Esophagus muscularis mucosa (tissue), 4 donors: ENCODE data around the gene TLK2. TPM values are rescaled to one million over a fixed set of nuclear protein-coding genes. Genes with fewer than 3 reads are reported as not detected.

Experiments
- DNase-seq: peaks from one replicate; pipeline ENCODE4 v3.0.0-alpha.2; 2017; ENCODE audit errors: extremely low spot score
- H3K27ac ChIP-seq, 4 donors: fragments of 200-600 bp; sonication (generic); replicated peaks in 1 of 4; 1 replicate in 3 of 4; 2 replicates in 1 of 4; pipeline ENCODE4 v1.5.1; 2016 to 2019; ENCODE audit warnings: mild to moderate bottlenecking in 1 of 4
- H3K27me3 ChIP-seq, 4 donors: fragments of 200-600 bp; sonication (generic); one replicate each; pipeline versions ENCODE4 v1.5.1 to v1.6.0; 2016 to 2019
- H3K36me3 ChIP-seq, 4 donors: fragments of 200-600 bp; sonication (generic); one replicate each; pipeline ENCODE4 v1.5.1; 2016 to 2019
- H3K4me1 ChIP-seq, 4 donors: fragments of 200-600 bp; sonication (generic); one replicate each; pipeline ENCODE4 v1.5.1; 2016 to 2019
- H3K4me3 ChIP-seq, 4 donors: fragments of 200-600 bp; sonication (generic); 1 replicate in 2 of 4; 2 replicates in 2 of 4; pipeline ENCODE4 v1.5.1; 2016 to 2019; ENCODE audit warnings: mild to moderate bottlenecking in 4 of 4, moderate library complexity in 1 of 4
- H3K9me3 ChIP-seq, 4 donors: fragments of 200-600 bp; sonication (generic); 1 replicate in 3 of 4; 2 replicates in 1 of 4; pipeline ENCODE4 v1.5.1; 2016 to 2019
- EP300 ChIP-seq: sonication (generic); formaldehyde crosslinking; IDR thresholded peaks from one replicate; pipeline ENCODE4 v1.6.1; 2017; ENCODE audit warnings: antibody characterized with exemption
- POLR2A ChIP-seq: fragments of 450-650 bp; IDR thresholded peaks from one replicate; pipeline ENCODE4 v1.6.1; 2017; ENCODE audit warnings: antibody characterized with exemption, moderate library complexity, mild to moderate bottlenecking, low read depth
- POLR2AphosphoS5 ChIP-seq, 2 donors: sonication (generic); formaldehyde crosslinking; IDR thresholded peaks; one replicate each; pipeline ENCODE4 v1.6.1; 2017; ENCODE audit warnings: antibody characterized with exemption in 2 of 2
- WGBS: methylation state at CpG from one replicate; pipeline ENCODE4 v1.1.5; 2018; 5-methylcytosine and 5-hydroxymethylcytosine counted together
- intact Hi-C: fragments of 100-400 bp; cut with DNase I; formaldehyde crosslinking; loops from one replicate; pipeline ENCODE4 v1.15.1; 2023
- total RNA-seq, 4 donors: library from RNA; depleted of rRNA; stranded (reverse); fragments of >200 nt; gene quantifications; one replicate each; pipeline versions ENCODE4 v1.1.0 to v1.2.1, GENCODE V29; 2016
- TF ChIP-seq, protein P1 (sequence below), 3 experiments: fragments of 200-600 bp in 2 of 3; fragments of 450-650 bp in 1 of 3; sonication (generic) in 2 of 3; IDR thresholded peaks; one replicate each; pipeline ENCODE4 v1.5.1; 2017 to 2019; ENCODE audit warnings: antibody characterized with exemption in 3 of 3, mild to moderate bottlenecking in 2 of 3, moderate library complexity in 1 of 3

Gene TLK2
- total RNA-seq, 4 donors from 2014 or later = 35.3 to 43.2 (median 38.3) TPM

DNA sequence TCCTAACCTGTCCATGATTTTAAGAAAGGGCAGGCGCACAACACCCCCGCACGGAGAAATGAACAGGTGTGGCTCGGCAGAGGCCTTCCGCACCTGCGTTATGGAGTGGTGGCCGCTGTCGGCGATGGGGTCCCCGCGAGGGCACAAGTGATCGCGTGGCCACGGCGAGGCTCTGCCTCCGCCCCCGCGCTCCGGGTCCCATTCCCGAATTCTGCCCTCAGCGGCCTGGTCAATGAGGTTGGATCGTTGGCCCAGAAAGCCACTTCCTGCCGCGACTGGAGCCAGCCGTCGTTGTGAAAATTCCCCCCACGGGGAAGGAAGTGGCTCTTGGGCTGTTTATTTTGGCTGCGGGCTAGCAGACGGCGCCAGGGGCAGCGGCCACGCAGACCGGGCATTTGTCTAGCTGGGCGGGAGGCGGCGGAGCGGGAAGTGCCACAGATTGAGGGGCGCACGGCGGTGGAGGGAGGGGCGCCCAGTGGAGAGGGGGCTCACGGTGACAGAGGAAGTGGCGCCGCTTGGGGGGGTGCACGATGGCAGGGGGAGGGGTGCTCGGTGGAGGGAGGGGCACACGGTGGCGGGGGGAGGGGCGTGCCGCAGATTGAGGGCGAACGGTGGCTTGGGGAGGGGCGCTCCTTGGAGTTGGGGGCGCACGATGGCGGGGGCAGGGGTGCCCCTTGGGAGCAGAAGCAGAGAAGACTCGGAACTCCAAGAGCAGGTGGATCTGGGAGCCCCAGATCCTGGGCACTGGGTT lies 173.8 kb downstream of the TLK2 start:
- peak overlapping the region; percentile 52 to 64 (median 54) for H3K4me3 ChIP-seq
- H3K9me3 ChIP-seq = no peaks in the 10 kb centered on the region
- intact Hi-C loops = no loop called here
- H3K27me3 ChIP-seq = peaks cover 0 to 26% (median 4%) of the 10 kb centered on the region in 4 donors
- 2% methylated on average over 19 of the region's 57 CpGs for WGBS
- no peak for TF ChIP-seq POLR2A
- TF ChIP-seq POLR2AphosphoS5 (IDR thresholded peaks at IDR 0.05) = peak in 1 of 2 donors; percentile 50
- H3K4me1 ChIP-seq = peaks cover 32 to 43% (median 38%) of the 10 kb centered on the region in 4 donors
- no peak for DNase-seq
- no peaks in the 10 kb centered on the region for H3K36me3 ChIP-seq
- peak overlapping the region; percentile 50 to 79 (median 60) for H3K27ac ChIP-seq

GRCh38 chr17:62653002-62653825 lies 174.6 kb downstream of the TLK2 start:
- intact Hi-C loops = no loop called here
- DNase-seq = no peak
- Histone ChIP-seq H3K36me3 (no peaks in the 10 kb centered on the region), H3K27ac (peak overlapping the region; percentile 50 to 79 (median 60)), H3K4me1 (peaks cover 30 to 43% (median 35%) of the 10 kb centered on the region in 4 donors), H3K27me3 (peaks cover 0 to 31% (median 4%) of the 10 kb centered on the region in 4 donors), H3K9me3 (no peaks in the 10 kb centered on the region), H3K4me3 (peak overlapping the region; percentile 52 to 64 (median 54))
- TF ChIP-seq POLR2AphosphoS5 (IDR thresholded peaks at IDR 0.05) (no peak), POLR2A (no peak), EP300 (no peak)
- TF ChIP-seq, protein P1, sequence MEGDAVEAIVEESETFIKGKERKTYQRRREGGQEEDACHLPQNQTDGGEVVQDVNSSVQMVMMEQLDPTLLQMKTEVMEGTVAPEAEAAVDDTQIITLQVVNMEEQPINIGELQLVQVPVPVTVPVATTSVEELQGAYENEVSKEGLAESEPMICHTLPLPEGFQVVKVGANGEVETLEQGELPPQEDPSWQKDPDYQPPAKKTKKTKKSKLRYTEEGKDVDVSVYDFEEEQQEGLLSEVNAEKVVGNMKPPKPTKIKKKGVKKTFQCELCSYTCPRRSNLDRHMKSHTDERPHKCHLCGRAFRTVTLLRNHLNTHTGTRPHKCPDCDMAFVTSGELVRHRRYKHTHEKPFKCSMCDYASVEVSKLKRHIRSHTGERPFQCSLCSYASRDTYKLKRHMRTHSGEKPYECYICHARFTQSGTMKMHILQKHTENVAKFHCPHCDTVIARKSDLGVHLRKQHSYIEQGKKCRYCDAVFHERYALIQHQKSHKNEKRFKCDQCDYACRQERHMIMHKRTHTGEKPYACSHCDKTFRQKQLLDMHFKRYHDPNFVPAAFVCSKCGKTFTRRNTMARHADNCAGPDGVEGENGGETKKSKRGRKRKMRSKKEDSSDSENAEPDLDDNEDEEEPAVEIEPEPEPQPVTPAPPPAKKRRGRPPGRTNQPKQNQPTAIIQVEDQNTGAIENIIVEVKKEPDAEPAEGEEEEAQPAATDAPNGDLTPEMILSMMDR (IDR thresholded peaks at IDR 0.05) = no peak
- 13% methylated on average over 18 of the region's 30 CpGs for WGBS

DNA sequence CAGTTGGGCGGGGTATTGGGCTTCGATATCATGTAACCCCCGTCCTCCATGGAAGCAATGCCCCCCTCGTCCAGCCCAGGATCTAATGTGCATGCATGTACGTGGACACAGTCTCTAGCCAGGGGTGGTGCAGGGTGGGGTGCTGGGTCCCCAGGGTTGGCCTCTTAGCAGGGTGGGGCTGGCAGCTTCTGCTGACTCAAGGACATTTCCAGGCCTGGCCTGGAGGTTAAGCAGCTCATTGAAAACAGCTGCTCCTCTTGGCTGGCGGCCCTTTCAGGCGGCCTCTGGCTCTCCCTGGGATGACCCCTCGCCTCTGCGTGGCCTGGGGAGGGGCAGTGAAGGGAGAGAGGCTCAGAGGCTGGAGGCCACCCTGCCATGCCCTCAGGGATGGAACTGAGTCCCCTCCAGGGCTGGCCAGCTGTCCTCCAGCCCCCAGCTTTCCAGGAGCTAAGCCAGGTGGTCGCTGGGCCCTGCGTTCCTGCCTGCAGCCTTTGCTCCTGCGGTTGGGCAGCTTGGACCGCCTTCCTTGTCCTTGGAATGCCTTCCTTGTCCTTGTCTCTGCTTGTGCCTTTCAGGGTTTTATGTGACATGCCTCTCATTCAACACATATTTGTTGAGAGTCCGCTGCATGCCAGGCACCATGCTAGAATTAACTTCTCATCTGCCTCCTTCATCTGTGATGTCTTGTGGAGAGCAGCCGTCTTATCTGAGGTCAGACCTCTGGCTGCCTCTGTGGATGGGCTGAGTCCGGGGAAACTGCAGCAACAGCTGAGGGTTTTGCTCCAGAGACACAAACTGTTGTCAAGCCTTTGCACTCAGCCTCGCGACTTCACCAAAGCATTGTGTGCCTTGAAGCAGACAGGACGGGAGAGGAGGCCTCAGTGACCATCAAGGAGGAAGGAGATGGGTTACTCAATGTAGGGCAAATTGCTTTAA lies 175.5 kb downstream of the TLK2 start:
- Histone ChIP-seq H3K4me3 (peak overlapping the region in 3 of 4 donors; percentile 52 to 64 (median 53)), H3K36me3 (no peaks in the 10 kb centered on the region), H3K4me1 (peaks cover 23 to 36% (median 27%) of the 10 kb centered on the region in 4 donors), H3K27me3 (peaks cover 0 to 31% (median 4%) of the 10 kb centered on the region in 4 donors), H3K27ac (peak overlapping the region in 3 of 4 donors; percentile 50 to 79 (median 65)), H3K9me3 (no peaks in the 10 kb centered on the region)
- WGBS = 58% methylated on average over 19 of the region's 19 CpGs
- no peak for TF ChIP-seq POLR2A
- peak in 1 of 2 donors; percentile 37 for TF ChIP-seq POLR2AphosphoS5 (IDR thresholded peaks at IDR 0.05)
- DNase-seq = no peak
- intact Hi-C loops = no loop called here

DNA sequence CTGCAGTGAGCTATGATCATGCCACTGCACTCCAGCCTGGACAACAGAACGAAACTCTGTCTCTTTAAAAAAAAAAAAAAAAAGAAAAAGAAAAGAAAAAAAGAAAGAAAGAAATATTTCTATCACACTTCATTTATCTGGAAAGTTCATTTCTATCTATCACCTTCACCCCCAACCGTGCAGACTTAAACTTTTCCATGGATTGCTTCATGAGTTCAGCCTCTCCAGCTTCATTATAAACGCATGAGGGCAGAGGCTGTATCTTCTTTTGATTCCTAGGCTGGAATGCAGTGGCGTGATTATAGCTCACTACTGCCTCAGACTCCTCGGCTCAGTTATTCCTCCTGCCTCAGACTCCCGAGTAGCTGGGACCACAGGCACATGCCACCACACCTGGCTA lies 177.0 kb downstream of the TLK2 start:
- intact Hi-C loops = no loop called here
- H3K4me1 ChIP-seq = peaks cover 23 to 31% (median 26%) of the 10 kb centered on the region in 4 donors
- H3K9me3 ChIP-seq = peaks cover 0 to 7% (median 1%) of the 10 kb centered on the region in 4 donors
- DNase-seq = no peak
- H3K27ac ChIP-seq = no peak overlapping the region
- TF ChIP-seq POLR2A = no peak
- no peak for TF ChIP-seq EP300
- TF ChIP-seq, protein P1 (IDR thresholded peaks at IDR 0.05) = no peak
- TF ChIP-seq POLR2AphosphoS5 (IDR thresholded peaks at IDR 0.05) = no peak
- H3K4me3 ChIP-seq = no peak overlapping the region
- WGBS = 78% methylated on average over 6 of the region's 6 CpGs
- no peaks in the 10 kb centered on the region for H3K36me3 ChIP-seq
- H3K27me3 ChIP-seq = peaks cover 0 to 31% (median 4%) of the 10 kb centered on the region in 4 donors

DNA sequence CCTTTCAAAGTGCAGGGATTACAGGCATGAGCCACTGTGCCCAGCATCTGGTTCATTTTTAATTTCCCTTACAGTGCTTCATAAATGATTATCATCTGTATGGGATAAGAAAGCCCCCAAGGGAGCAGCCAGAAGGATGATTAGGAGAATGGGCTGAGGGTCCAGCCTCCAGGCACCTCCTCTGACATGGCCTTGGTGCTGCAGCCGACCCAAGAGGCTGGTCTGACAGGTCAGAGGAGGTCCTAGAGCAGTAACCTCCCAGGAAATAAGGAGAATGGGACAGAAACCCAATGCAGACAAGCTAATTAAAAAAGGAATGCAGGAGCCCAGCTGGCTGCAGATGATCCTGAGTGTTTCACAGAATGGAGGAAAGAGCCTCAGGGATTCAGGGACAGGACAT lies 177.8 kb downstream of the TLK2 start:
- no peak overlapping the region for H3K4me3 ChIP-seq
- no peak overlapping the region for H3K27ac ChIP-seq
- TF ChIP-seq EP300 (no peak), POLR2AphosphoS5 (IDR thresholded peaks at IDR 0.05) (no peak), POLR2A (no peak)
- TF ChIP-seq, protein P1 (IDR thresholded peaks at IDR 0.05) = no peak
- H3K36me3 ChIP-seq = no peaks in the 10 kb centered on the region
- 81% methylated on average over 1 of the region's 1 CpG for WGBS
- peaks cover 23 to 31% (median 26%) of the 10 kb centered on the region in 4 donors for H3K4me1 ChIP-seq
- H3K9me3 ChIP-seq = peaks cover 0 to 14% (median 4%) of the 10 kb centered on the region in 4 donors
- intact Hi-C loops = no loop called here
- peaks cover 0 to 26% (median 4%) of the 10 kb centered on the region in 4 donors for H3K27me3 ChIP-seq
- no peak for DNase-seq
